Ectodermal cell (in vitro differentiated cells): ENCODE measurements around the gene ERBB3.
A peak's percentile ranks its signal among the peaks of the same experiment; 100 is the strongest.

Experiments used
- H3K27ac ChIP-seq: 2 replicates; pipeline ENCODE4 v1.7.0; 2013; ENCODE audit warnings: mild to moderate bottlenecking, low read depth, low read length; ENCODE audit not compliant: insufficient read depth, poor library complexity, severe bottlenecking
- H3K27me3 ChIP-seq: 2 replicates; pipeline ENCODE4 v1.7.0; 2013; ENCODE audit warnings: mild to moderate bottlenecking, low read length; ENCODE audit not compliant: insufficient read depth, control insufficient read depth, poor library complexity, severe bottlenecking
- H3K36me3 ChIP-seq: one replicate; pipeline ENCODE4 v1.7.0; 2013; ENCODE audit warnings: low read length; ENCODE audit not compliant: control insufficient read depth, insufficient read depth
- H3K4me1 ChIP-seq: one replicate; pipeline ENCODE4 v1.7.0; 2013; ENCODE audit warnings: low read length; ENCODE audit not compliant: control insufficient read depth, insufficient read depth
- H3K4me3 ChIP-seq: 2 replicates; pipeline ENCODE4 v1.7.0; 2013; ENCODE audit warnings: low read depth, low read length, control low read depth; ENCODE audit not compliant: insufficient read depth
- H3K9me3 ChIP-seq: 2 replicates; pipeline ENCODE4 v1.7.0; 2013; ENCODE audit warnings: mild to moderate bottlenecking, low read length, moderate library complexity; ENCODE audit not compliant: control insufficient read depth
- WGBS, 2 experiments: methylation state at CpG; one replicate each; pipeline ENCODE4 v1.1.7; 2013; ENCODE audit warnings: missing lambda C conversion rate in 2 of 2; 5-methylcytosine and 5-hydroxymethylcytosine counted together

ERBB3 gene

DNA sequence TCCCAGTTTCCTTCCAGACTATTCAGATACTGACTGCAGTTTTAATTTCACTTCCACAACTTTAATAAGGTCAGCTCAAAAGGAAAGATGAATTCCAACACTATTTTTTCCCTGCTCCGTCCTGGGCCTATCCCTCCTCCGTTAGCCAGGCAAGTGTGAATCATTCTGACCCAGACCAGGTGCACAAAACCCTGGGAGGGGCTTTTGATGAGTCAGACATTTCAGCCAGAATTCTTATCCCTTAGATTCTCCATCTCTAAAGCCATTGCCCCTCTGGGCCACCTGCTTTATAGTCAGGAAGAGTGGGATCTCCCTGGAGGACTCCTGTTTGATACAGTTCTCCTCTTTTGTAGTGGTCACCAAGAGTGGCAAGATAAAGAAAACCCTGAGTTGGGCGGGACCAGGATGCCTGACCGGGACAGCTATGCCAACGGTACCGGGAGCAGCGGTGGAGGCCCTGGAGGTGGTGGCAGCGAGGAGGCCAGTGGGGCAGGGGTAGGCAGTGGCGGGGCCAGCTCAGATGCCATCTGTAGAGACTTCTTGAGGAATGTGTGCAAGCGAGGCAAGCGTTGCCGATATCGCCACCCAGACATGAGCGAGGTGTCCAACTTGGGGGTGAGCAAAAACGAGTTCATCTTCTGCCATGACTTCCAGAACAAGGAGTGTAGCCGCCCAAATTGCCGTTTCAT is 40.3 kb downstream of the ERBB3 start:
- H3K9me3 ChIP-seq: no peaks in the 10 kb centered on the region
- peaks cover 13% of the 10 kb centered on the region for H3K36me3 ChIP-seq
- 96% methylated on average over 17 of the region's 17 CpGs for WGBS, 2 experiments
- peaks cover 9% of the 10 kb centered on the region for H3K4me1 ChIP-seq
- H3K27me3 ChIP-seq: no peaks in the 10 kb centered on the region
- no peak overlapping the region for H3K4me3 ChIP-seq
- no peak overlapping the region for H3K27ac ChIP-seq

- Histone ChIP-seq H3K27me3 (no peaks in the 10 kb centered on the region), H3K36me3 (peaks cover 13% of the 10 kb centered on the region), H3K4me1 (peaks cover 10% of the 10 kb centered on the region), H3K4me3 (no peak overlapping the region), H3K27ac (no peak overlapping the region), H3K9me3 (no peaks in the 10 kb centered on the region)
- WGBS, 2 experiments: 92 to 95% methylated on average over 11 of the region's 11 CpGs
These were observed 41.4 kb downstream of the ERBB3 start for GRCh38 chr12:56121204-56121870.

DNA sequence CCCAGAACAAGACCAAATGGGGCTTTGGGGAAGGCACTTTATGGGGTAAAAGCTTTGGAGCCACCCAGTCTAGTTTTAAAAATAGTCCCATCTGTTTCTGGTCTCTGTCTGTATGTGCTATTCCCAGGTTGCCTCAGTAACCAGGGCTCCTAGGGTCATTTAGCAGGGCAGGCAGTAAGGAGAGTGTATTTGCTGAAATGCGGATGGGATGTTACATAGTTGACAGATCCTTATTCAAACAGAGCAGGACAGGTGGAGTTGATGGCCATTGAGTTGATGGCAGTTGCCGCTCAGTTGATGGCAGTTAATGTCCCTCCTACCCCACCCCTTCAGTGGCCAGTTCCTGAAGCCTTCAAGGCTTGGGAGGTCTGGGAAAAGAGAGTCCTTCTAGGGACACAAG is 42.7 kb downstream of the ERBB3 start:
- no peak overlapping the region for H3K4me3 ChIP-seq
- 91 to 97% methylated on average over 2 of the region's 2 CpGs for WGBS, 2 experiments
- no peaks in the 10 kb centered on the region for H3K9me3 ChIP-seq
- no peak overlapping the region for H3K27ac ChIP-seq
- no peaks in the 10 kb centered on the region for H3K27me3 ChIP-seq
- peaks cover 13% of the 10 kb centered on the region for H3K36me3 ChIP-seq
- peaks cover 21% of the 10 kb centered on the region for H3K4me1 ChIP-seq

GRCh38 chr12:56124133-56124532 is 44.2 kb downstream of the ERBB3 start:
- Histone ChIP-seq H3K27ac (no peak overlapping the region), H3K27me3 (no peaks in the 10 kb centered on the region), H3K4me1 (peaks cover 17% of the 10 kb centered on the region), H3K9me3 (no peaks in the 10 kb centered on the region), H3K4me3 (no peak overlapping the region), H3K36me3 (peaks cover 13% of the 10 kb centered on the region)
- WGBS, 2 experiments: 94 to 95% methylated on average over 4 of the region's 4 CpGs

- peak overlapping the region; percentile 96 for H3K27ac ChIP-seq
- H3K4me1 ChIP-seq: peaks cover 20% of the 10 kb centered on the region
- 89 to 92% methylated on average over 3 of the region's 3 CpGs for WGBS, 2 experiments
- H3K27me3 ChIP-seq: no peaks in the 10 kb centered on the region
- peaks cover 13% of the 10 kb centered on the region for H3K36me3 ChIP-seq
- peak overlapping the region; percentile 34 for H3K4me3 ChIP-seq
- H3K9me3 ChIP-seq: no peaks in the 10 kb centered on the region
These were observed 46.8 kb downstream of the ERBB3 start for GRCh38 chr12:56126732-56127239.

DNA sequence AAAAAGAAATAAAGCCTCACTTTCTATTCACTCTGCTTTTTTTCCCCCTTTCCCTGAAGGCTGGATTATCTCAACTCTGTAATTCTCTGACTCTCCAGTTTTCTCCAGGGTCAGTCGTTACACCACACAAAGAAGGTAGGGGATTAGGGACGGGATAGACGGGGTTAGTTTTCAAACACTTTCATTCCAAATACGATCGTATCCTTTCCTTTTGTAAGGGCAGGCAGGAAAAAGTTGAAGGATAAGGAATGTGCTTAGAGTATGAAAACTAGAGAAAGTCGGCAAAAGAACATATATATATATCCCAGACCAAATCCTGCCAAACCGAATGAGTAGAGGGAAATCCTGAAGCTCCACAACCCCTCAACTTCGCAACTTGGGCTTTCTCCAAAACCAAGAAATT is 47.5 kb downstream of the ERBB3 start:
- 0 to 4% methylated on average over 6 to 8 of the region's 8 CpGs for WGBS, 2 experiments
- no peaks in the 10 kb centered on the region for H3K9me3 ChIP-seq
- peaks cover 20% of the 10 kb centered on the region for H3K36me3 ChIP-seq
- H3K4me1 ChIP-seq: peaks cover 20% of the 10 kb centered on the region
- H3K27ac ChIP-seq: peak overlapping the region; percentile 96
- H3K4me3 ChIP-seq: peak overlapping the region; percentile 34
- H3K27me3 ChIP-seq: no peaks in the 10 kb centered on the region

DNA sequence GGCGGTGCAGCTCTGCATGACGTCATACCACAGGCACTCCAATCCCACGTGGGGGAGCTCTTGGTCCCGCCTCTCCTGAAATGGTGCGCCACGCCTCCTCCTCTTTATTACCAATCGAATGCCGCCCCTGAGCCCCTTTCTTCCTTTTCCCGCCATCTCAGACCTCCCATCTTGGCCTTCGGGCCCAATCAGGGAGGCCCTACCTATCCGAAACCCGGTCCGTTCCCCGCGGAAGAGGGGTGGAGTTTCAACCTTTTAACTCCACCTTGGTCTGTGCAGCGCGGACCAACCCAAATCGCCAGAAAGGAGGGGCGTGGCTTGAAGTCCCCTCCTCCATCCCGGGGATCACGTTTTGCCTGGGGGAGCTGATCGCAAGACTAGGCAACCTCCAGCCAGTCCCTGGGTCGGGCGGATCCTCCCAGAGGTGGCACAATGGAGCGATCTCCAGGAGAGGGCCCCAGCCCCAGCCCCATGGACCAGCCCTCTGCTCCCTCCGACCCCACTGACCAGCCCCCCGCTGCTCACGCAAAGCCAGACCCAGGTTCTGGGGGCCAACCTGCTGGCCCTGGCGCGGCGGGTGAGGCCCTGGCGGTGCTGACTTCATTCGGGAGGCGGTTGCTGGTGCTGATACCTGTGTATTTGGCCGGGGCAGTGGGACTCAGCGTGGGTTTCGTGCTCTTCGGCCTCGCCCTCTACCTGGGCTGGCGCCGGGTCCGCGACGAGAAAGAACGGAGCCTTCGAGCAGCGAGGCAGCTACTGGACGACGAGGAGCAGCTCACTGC is 48.1 kb downstream of the ERBB3 start, which contains the start of gene ESYT1:
ESYT1 (plus strand) TSS at position 380 of the 782 bp plus-strand sequence; CDS start at position 433, 53 bp downstream.
- 0% methylated on average over 49 of the region's 49 CpGs for WGBS, 2 experiments
- H3K4me3 ChIP-seq: peak within 1 kb of the TSS; percentile 70
- H3K27me3 ChIP-seq: no peaks in the 10 kb centered on the region

DNA sequence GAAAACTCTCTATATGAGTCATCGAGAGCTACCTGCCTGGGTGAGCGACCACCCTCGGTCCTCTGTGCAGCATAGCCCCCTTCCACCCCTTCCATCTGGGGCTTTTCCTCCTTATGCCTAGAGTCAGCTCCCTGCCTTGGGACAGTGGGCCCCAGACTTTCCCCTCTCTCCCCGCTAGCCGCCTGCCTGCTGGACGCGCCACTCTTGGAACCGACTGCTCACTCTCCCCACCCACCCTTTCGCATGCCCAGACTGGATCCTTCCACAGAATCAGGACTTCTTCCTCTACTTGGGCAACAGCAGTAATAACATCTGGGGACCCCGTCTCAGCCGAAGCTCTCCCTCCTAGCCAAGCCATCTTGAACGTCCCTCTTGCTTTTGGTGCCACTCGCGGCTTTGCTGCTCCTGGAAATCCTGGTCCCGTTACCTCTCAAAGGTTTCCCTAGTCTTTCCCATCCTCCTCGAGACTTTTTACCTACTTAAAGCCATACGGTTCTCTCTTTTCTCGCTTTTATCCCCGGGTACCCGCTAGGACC is 48.8 kb downstream of the ERBB3 start:
- Histone ChIP-seq H3K4me1 (peaks cover 20% of the 10 kb centered on the region), H3K27me3 (no peaks in the 10 kb centered on the region), H3K27ac (peak overlapping the region; percentile 50), H3K36me3 (peaks cover 29% of the 10 kb centered on the region), H3K4me3 (peak overlapping the region; percentile 70), H3K9me3 (no peaks in the 10 kb centered on the region)
- 0% methylated on average over 20 of the region's 20 CpGs for WGBS, 2 experiments

More for the DNA sequence above, 48.1 kb downstream of the ERBB3 start, which contains the start of gene ESYT1:
- Histone ChIP-seq H3K36me3 (peaks cover 23% of the 10 kb centered on the region), H3K4me1 (peaks cover 20% of the 10 kb centered on the region), H3K27ac (peak within 1 kb of the TSS; percentile 96), H3K9me3 (no peaks in the 10 kb centered on the region)

DNA sequence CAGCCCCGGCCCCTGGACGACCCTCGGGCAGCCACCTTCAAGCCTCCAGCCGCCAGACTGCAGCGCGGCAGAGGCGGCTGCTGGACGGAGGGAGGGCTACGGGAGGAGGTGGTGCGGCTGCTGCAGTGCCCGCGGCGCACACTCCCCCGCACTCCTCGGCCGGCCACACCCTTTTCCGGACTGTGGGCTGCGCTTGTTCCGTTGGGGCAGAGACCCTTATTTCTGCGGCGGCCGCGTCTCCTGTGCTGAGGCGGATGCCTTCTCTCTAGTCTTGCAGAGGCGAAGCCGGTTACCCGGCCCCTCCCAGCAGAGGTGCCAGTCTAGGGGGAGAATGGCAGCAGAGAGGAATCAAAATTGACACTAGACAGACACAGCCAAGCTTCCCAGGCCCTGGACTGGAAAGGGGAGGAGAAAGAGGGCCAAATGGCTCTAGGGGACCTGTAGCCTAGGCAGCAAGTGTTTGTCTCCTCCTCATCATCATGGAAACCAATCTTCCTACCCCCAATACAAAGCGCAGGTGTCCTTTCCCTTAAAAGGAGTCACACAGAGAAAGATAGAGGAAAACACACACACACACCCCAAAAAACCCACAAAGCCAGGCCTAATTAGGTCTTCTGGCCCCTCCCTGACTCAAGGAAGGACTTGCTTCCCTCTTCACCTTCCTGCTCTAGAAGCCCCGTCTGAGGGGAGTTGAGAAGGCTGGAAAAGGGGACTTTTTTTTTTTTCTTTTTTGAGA is 49.4 kb downstream of the ERBB3 start:
- Histone ChIP-seq H3K27me3 (no peaks in the 10 kb centered on the region), H3K4me1 (peaks cover 20% of the 10 kb centered on the region), H3K4me3 (peak overlapping the region; percentile 70), H3K9me3 (no peaks in the 10 kb centered on the region), H3K36me3 (peaks cover 36% of the 10 kb centered on the region), H3K27ac (no peak overlapping the region)
- whole genome bisulfite sequencing, 2 experiments: 5% methylated on average over 29 of the region's 29 CpGs
